HepG2 (cell line): ENCODE results near the gene APOD.

Experiments used
- DNMT1 ChIP-seq: sonication (generic); formaldehyde crosslinking; IDR thresholded peaks from 2 replicates; pipeline ENCODE4 v1.5.1; 2020; ENCODE audit warnings: mild to moderate bottlenecking, missing genetic modification reagents
- POLR2A ChIP-seq, 2 experiments: IDR thresholded peaks; 2 replicates each; pipeline ENCODE4 v1.6.1; 2011; ENCODE audit warnings: low read depth in 2 of 2, low read length in 2 of 2, mild to moderate bottlenecking in 1 of 2, moderate library complexity in 1 of 2; ENCODE audit not compliant: insufficient read depth in 1 of 2
- SATB2 ChIP-seq: sonication (generic); formaldehyde crosslinking; IDR thresholded peaks from 2 replicates; pipeline ENCODE4 v1.5.0; 2020; ENCODE audit warnings: missing genetic modification reagents
- TAF1 ChIP-seq: sonication (generic); formaldehyde crosslinking; IDR thresholded peaks from 2 replicates; pipeline ENCODE4 v1.4.0; 2020; ENCODE audit warnings: missing genetic modification reagents
- ZNF292 ChIP-seq: sonication (generic); formaldehyde crosslinking; IDR thresholded peaks from 2 replicates; pipeline ENCODE4 v1.8.1; 2022; ENCODE audit warnings: mild to moderate bottlenecking, low read depth, missing genetic modification reagents, borderline replicate concordance
- ZNF777 ChIP-seq: sonication (generic); formaldehyde crosslinking; IDR thresholded peaks from 2 replicates; pipeline ENCODE4 v1.4.0; 2020; ENCODE audit warnings: missing genetic modification reagents
- TF ChIP-seq, protein P1 (sequence below): sonication (generic); formaldehyde crosslinking; IDR thresholded peaks from 2 replicates; pipeline ENCODE4 v1.5.0; 2020; ENCODE audit warnings: missing genetic modification reagents, mild to moderate bottlenecking, borderline replicate concordance

DNA sequence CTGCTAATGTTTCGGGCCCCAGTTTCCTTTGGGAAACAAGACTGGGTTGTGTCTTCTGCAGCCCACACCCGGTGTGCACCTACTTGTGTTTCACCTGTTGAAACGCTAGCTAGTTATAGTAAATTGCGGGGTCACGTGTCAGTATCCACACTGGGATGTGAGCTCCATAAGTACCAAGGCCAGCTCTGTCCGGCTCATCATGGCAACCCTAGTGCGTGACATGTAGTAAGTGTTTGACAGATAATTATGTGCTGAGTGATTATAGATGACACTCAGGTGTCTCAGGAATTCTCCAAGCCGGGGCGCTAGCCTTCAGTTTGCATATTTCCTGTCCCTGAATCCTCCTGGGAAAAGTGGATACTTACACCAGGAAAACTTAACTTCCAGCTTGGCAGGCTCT is 12.8 kb downstream of the APOD start:
- TF ChIP-seq SATB2 (no peak), TAF1 (CRISPR knock-in tag) (no peak), ZNF292 (CRISPR knock-in tag) (no peak), DNMT1 (no peak), POLR2A (IDR thresholded peaks at IDR 0.05; ENCODE audit: insufficient read depth in 1 of 2, low read depth in 2 of 2, low read length in 2 of 2) (no peak), ZNF777 (CRISPR knock-in tag) (no peak)
- TF ChIP-seq, protein P1, sequence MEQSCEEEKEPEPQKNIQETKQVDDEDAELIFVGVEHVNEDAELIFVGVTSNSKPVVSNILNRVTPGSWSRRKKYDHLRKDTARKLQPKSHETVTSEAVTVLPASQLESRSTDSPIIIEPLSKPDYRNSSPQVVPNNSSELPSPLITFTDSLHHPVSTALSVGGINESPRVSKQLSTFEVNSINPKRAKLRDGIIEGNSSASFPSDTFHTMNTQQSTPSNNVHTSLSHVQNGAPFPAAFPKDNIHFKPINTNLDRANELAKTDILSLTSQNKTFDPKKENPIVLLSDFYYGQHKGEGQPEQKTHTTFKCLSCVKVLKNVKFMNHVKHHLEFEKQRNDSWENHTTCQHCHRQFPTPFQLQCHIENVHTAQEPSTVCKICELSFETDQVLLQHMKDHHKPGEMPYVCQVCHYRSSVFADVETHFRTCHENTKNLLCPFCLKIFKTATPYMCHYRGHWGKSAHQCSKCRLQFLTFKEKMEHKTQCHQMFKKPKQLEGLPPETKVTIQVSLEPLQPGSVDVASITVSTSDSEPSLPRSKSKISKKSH, result no peak
